Neural progenitor cell (in vitro differentiated cells): ENCODE measurements around the gene TWNK.

Experiments
- CTCF ChIP-seq: fragments of 200-600 bp; sonication (generic); IDR thresholded peaks from 2 replicates; pipeline ENCODE4 v1.5.1; 2017; ENCODE audit warnings: antibody characterized with exemption, mild to moderate bottlenecking
- EZH2 ChIP-seq: fragments of 200-600 bp; sonication (generic); IDR thresholded peaks from 2 replicates; pipeline ENCODE4 v1.6.1; 2017; ENCODE audit warnings: antibody characterized with exemption, mild to moderate bottlenecking, moderate library complexity
- EZH2phosphoT487 ChIP-seq: fragments of 200-600 bp; sonication (generic); IDR thresholded peaks from 2 replicates; pipeline ENCODE4 v1.6.1; 2017; ENCODE audit warnings: antibody characterized with exemption

GRCh38 chr10:101040851-101041250, 53.5 kb downstream of the TWNK start:
- TF ChIP-seq CTCF, result no peak
- TF ChIP-seq EZH2, result no peak
- no peak for TF ChIP-seq EZH2phosphoT487
